ENCODE data around the gene FOXP3.

FOXP3 gene

GRCh38 chrX:49292400-49293362 lies 28.2 kb upstream of the FOXP3 start:
- no peak for TF ChIP-seq CTCF (IDR thresholded peaks at IDR 0.05)
- Histone ChIP-seq H3K9me3 (ENCODE audit: control insufficient read depth, low read length) (no peaks in the 10 kb centered on the region), H3K27me3 (ENCODE audit: control insufficient read depth, insufficient read depth, low read length) (no peaks in the 10 kb centered on the region), H2AFZ (no peak overlapping the region), H3K27ac (no peak overlapping the region), H3K4me1 (no peaks in the 10 kb centered on the region), H3K79me2 (no peaks in the 10 kb centered on the region), H3K4me3 (ENCODE audit: low read depth, low read length) (no peak overlapping the region), H3K36me3 (ENCODE audit: control insufficient read depth, insufficient read depth, low read length) (no peaks in the 10 kb centered on the region), H3K4me2 (ENCODE audit: low read length) (no peak overlapping the region), H3K9ac (no peak overlapping the region)

GRCh38 chrX:49291615-49292337 lies 27.3 kb upstream of the FOXP3 start:
- H3K4me3 ChIP-seq (ENCODE audit: low read depth, low read length) = no peak overlapping the region
- no peak overlapping the region for H3K9ac ChIP-seq
- H3K27me3 ChIP-seq (ENCODE audit: control insufficient read depth, insufficient read depth, low read length) = no peaks in the 10 kb centered on the region
- no peak overlapping the region for H3K27ac ChIP-seq
- no peaks in the 10 kb centered on the region for H3K79me2 ChIP-seq
- no peaks in the 10 kb centered on the region for H3K36me3 ChIP-seq (ENCODE audit: control insufficient read depth, insufficient read depth, low read length)
- no peak overlapping the region for H2AFZ ChIP-seq
- TF ChIP-seq CTCF (IDR thresholded peaks at IDR 0.05) = peak; percentile 51
- no peak overlapping the region for H3K4me2 ChIP-seq (ENCODE audit: low read length)
- no peaks in the 10 kb centered on the region for H3K4me1 ChIP-seq
- no peaks in the 10 kb centered on the region for H3K9me3 ChIP-seq (ENCODE audit: control insufficient read depth, low read length)

- H3K9ac ChIP-seq = no peak overlapping the region
- H3K36me3 ChIP-seq (ENCODE audit: control insufficient read depth, insufficient read depth, low read length) = no peaks in the 10 kb centered on the region
- H3K27me3 ChIP-seq (ENCODE audit: control insufficient read depth, insufficient read depth, low read length) = no peaks in the 10 kb centered on the region
- no peaks in the 10 kb centered on the region for H3K9me3 ChIP-seq (ENCODE audit: control insufficient read depth, low read length)
- no peaks in the 10 kb centered on the region for H3K4me1 ChIP-seq
- no peak for TF ChIP-seq CTCF (IDR thresholded peaks at IDR 0.05)
- no peaks in the 10 kb centered on the region for H3K79me2 ChIP-seq
- no peak overlapping the region for H2AFZ ChIP-seq
- H3K27ac ChIP-seq = no peak overlapping the region
- no peak overlapping the region for H3K4me2 ChIP-seq (ENCODE audit: low read length)
- H3K4me3 ChIP-seq (ENCODE audit: low read depth, low read length) = no peak overlapping the region
Measured at GRCh38 chrX:49290215-49290614, 25.7 kb upstream of the FOXP3 start.

GRCh38 chrX:49287665-49288064 lies 23.2 kb upstream of the FOXP3 start:
- Histone ChIP-seq H3K4me1 (no peaks in the 10 kb centered on the region), H3K9ac (no peak overlapping the region), H3K9me3 (ENCODE audit: control insufficient read depth, low read length) (no peaks in the 10 kb centered on the region), H2AFZ (no peak overlapping the region), H3K27ac (no peak overlapping the region), H3K79me2 (no peaks in the 10 kb centered on the region), H3K27me3 (ENCODE audit: control insufficient read depth, insufficient read depth, low read length) (no peaks in the 10 kb centered on the region), H3K4me2 (ENCODE audit: low read length) (no peak overlapping the region), H3K4me3 (ENCODE audit: low read depth, low read length) (no peak overlapping the region), H3K36me3 (ENCODE audit: control insufficient read depth, insufficient read depth, low read length) (no peaks in the 10 kb centered on the region)
- TF ChIP-seq CTCF (IDR thresholded peaks at IDR 0.05) = no peak
